CD4-positive, alpha-beta T cell treated with Interleukin-6 for 4 hours (primary cell): ENCODE results near the gene ARHGEF7.
A peak's percentile ranks its signal among the peaks of the same experiment; 100 is the strongest.

Experiments used
- DNase-seq: peaks from one replicate; pipeline ENCODE4 v3.0.0-alpha.2; 2020; ENCODE audit warnings: mixed read lengths

ARHGEF7 gene

DNA sequence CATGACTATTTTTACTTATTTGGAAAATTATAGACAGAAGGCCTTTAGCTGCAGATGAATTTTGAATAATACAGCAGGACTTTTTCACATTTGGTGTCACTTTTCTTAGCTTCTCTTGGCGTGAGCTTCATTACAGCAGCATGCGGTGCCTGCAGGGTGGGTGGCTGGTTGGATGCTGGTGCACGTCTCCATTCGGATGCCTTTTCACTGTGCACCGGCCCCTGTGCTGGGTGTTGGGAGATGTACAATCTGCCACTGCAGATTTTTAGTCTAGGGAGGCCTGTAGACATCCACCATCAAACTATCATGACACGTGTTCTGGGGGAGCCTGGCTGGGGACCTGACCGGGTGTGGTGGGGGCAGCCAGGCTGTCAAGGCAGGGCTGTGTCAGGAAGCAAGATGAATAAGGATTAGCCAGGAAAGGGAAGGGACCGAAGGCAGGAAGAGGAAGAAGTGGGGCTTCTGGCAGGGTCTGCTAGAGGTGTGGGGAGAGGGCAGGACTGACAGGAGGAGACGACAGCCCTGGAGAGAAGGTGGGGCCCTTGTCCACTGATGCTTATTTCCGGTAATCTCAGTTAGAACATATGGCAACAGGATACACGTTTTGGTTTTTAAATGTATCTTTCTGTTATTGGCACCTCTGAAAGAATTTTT, 88.8 kb downstream of the ARHGEF7 start:
- DNase-seq = no peak

DNA sequence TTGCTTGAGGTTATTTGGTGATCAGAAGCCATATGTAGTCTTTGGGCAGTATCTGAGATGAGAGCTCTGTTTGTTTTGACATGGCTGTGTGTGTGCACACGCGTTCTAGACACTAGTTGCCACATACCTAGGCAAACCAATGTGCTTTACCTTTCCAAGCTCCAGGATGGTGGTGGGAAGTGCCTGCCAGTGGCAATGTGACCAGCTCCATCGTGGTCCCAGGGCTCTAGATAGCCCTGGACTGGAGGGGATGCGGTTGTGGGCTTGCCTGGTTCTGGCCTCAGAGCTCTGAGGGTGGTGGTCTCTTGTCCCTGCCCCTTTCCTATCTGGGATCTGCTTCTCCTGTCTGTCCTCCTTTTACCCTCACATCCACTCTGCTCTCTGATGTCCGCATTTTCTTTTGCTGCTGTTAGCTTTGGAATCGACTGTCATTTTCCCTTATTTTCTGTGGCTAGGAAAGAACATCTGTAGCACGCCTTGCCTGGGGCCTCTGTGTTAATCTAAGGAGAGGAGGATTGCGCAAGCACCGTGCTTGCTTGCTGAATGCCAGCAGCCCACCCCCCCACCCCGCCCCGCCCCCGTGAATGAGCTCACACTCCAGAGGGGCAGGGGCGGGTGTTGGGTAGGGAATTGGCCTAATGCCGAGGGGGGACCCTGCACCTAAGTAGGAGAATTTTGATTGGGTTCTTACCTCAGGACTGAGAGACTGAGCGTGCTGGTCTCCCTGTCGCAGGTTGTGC, 89.5 kb downstream of the ARHGEF7 start:
- no peak for DNase-seq

DNA sequence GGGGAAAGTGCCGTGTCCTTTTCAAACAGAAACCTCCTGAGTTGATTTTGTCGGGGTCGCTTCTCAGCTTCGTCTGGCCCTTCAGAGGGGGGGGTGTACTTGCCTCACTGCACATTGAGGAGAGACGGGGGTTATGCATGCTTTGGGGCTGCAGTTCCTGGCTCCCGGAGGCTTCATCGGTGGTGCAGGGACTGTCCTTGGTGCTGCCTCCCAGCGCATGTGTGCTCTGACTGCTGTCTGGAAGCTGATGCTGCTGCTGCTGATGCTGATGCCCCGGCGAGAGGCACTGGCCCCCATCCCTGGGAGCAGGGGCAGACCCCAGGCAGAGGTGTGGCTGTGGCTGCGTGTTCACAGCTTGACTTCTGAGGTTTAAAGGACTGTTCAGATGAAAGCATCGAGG, 91.0 kb downstream of the ARHGEF7 start:
- no peak for DNase-seq

DNA sequence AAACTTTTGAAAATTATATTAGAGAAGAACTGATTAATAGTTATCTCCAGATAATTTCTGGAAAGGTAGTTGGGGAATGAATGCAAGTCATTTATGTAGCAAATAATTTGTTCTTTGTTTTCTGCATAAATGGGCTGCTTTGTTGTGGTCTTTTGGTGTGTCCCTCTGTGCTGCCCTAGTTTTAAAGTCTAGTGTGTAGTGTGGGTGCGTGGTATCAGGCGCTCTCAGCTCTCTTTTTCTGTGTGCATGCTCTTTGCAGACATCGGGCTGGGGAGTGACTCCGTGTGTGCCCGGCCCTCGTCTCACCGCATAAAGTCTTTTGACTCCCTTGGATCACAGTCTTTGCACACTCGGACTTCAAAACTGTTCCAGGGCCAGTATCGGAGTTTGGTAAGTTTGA, 94.5 kb downstream of the ARHGEF7 start:
- no peak for DNase-seq

DNA sequence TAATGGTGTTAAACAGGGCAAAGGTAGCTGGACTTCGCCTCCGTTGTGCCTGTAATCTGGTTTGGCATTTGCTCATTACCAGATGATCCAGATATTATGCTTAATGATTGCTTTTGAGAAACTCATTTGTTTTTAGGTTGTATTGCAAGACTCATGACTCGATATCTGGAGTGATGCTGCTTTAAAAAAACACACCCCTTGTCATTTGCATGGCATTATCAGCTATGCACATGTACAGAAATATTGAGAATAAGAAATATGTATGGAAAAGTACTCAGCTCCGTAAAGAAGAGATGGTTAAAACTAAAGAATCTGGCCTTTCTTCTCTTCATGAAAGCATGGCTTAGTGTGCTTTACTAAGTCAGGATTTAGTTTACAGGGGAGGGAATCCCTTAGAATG, 95.0 kb downstream of the ARHGEF7 start:
- no peak for DNase-seq

DNA sequence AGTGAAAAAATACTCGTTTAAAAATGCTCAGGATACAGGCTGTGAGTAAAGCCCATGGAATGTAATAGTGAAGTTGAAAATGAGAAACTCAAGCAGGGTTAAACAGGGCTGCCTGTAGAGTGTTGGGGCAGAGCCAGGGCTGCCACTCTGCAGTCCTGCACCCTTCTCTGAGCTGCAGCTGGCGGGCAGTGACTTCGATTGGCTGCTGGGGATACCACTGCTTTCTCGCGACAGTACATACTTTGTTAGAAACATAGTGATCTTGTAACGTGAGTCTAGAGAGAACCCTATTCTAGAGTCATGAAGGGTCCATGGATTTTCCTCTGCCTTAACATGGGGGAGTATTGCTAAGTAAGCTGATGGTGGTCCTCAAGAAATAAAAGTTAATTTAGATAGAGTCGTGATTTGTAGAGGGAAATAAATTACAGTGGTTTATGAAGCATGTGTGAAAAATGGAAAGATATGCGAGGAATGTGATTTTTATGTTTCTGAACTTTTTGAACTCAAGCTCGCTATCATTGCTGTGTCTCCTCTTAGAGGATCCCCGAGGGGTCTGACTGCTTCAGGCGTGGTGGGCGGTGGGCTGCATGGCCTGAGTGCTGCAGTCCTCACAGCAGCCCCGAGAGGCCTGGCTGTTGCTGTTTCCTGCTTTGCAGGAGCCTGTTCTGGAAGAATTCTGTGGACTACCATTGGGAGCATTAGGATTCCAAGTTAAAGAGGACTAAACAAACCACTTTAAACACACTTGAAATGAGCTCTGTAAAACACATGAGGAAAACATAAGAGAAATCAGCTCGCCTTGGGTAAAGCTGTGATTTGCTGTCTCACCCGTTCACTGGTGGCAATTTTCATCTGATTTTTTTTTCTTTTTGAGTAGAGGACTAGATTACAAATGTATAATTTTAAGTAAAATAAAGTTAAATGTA, 95.7 kb downstream of the ARHGEF7 start:
- DNase-seq = no peak

DNA sequence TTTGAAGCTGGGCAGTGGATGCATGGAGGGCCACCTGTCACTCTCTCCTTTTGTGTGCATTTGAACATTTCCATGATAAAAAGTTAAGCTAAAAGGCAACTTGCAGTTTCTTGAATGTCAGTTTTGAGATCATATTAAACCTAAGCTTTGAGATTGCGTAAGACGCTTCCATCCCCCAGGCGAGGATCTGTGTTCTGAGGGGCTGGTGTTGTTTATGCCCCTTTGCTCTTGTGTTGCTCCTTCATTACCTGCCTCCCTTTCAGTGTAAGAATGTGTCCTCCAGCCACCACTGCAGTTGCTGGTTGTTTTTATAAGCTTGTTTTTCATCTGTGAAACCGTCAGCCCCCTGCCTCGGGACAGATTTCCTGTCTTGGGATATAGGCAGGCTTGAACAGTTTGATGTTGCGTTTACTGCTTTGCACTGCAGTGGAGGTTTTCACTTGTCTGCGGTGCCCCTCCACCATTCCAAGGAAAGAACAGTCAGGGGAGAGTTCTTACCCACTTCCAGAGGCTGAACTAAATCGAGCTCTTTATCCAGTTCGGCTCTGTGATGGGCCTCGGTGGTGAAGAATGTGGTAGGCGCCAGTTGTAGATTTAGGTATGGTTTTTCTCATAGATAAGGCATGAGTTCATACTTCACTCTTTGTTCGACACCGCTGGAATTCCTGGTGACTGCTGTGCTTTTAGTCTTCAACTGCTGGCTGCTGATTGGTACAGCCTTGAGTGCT, 96.8 kb downstream of the ARHGEF7 start:
- DNase-seq = no peak

DNA sequence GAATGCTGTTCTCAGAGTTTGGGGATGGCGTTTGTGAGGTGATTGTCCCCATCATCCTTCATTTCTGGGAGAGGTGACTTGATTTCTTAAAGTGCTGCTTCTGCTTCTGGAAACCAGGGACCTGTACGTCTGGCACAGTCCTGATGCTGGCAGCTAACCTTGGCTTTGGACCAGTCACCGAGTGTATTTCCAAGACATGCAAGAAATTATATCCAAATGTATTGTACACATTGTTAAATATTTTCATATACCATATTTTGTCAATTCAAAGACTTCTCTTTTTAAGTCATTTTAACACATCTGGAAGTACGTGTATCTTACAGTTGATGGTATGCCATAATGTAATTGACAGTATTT, 97.4 kb downstream of the ARHGEF7 start:
- DNase-seq = no peak

DNA sequence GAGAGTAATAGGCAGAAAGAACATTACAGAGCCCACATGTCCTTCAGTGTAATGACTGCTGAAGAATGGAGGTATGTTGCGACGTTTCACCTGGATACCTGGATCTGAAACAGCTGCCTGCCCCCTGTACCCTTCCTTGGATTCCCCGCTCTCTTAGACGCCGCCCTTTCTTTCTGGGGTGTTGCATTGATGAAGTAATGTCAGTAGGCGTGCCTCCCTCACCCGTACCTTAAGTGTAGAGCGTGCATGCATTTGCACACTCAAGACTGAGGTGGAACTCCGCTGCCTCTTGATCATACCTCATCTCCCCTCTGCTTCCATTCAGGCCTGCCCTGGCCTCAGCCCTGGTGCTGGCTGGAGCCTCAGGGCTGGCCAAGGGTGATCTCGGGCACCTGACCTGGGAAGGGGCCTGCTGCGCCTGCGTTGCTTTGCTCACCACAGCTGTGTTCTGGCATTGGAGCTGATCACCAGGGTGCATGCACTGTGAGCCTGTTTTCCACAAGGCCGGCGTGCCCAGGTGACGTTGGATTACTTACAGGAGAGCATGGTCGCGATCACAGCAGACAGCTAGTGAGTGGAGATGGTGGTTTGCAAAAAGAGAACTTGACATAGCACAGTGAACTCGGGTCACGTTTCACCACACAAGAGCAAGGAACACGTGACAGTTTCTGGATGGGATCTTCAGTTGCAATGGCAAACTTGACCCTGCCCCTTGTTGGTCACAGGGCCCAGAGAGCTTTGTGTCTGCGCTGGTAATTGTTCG, 99.0 kb downstream of the ARHGEF7 start:
- DNase-seq = no peak

DNA sequence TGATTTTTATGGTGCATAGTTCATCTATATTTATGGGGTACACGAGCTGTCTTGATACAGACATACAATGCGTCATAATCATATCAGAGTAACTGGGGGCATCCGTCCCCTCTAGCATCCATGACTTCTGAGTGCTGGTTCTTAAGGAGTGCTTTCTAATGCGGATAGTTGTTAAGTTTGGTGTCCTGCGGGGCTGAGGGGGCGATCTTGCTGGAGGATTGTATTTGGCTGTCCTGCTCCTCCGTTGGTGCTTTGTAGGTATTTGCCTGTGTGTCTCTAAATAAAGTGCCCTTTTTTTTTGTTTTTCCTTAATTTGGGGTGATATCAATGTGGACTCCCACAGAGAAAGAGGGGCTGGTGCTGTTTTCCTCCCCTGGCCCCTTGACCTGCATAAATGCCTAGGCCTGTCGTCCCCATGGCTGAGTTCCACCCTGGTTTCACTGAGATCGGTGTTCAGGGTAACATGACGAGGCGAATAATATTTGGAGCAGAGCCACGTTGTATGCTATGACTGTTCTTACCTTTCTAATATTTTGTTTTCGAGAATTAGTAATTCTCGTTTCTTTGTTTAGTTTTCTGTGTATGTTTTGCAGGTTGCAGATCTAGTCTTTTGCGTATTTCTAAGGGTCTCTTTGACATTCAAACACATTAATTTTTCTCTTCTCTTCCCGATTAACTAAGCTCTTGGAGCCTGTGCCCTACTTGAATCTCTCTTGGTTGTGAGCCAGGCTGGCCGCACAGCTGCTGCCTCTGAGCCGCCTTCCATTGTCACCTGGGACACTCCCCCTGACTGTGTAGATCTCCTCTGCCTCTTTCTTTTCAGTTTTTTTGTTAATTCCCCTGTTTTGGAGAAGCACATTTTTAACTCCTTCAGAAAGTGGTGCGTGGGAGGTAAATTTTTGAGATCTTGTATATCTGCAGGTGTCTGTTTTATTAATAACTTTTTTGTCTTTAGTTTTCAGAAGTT, 100.3 kb downstream of the ARHGEF7 start:
- no peak for DNase-seq

DNA sequence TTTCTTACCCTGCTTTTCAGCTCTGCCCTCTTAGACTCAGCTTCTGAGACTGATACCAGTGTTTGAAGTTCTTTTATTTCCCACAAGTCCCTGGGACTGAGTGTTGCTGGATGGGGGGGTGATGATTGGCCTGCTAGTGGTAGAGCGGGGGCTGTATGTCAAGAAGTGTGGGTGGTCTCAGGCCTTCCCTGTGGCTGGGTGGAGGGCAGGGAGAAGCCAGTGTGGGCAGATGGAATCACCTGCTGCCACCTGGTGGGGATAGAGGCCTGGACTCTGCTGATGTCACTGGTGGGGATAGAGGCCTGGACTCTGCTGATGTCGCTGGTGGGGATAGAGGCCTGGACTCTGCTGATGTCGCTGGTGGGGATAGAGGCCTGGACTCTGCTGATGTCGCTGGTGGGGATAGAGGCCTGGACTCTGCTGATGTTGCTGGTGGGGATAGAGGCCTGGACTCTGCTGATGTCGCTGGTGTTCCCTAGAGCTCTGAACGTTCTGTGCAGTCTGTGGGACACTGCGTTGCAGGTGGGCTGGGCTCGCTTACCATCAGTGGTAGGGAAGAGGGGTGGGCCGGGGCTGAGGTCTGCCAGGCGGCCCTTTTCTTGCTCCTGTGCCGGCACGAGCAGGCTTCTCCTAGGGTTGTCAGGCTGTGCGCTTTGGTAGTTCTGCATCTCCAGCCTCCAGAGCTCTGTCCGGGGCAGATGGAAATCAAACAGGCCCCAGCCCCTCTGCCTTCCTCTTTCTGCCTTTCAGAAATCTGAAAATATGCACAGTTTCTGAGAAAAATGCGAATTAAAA, 101.3 kb downstream of the ARHGEF7 start:
- peak; percentile 69 for DNase-seq

DNA sequence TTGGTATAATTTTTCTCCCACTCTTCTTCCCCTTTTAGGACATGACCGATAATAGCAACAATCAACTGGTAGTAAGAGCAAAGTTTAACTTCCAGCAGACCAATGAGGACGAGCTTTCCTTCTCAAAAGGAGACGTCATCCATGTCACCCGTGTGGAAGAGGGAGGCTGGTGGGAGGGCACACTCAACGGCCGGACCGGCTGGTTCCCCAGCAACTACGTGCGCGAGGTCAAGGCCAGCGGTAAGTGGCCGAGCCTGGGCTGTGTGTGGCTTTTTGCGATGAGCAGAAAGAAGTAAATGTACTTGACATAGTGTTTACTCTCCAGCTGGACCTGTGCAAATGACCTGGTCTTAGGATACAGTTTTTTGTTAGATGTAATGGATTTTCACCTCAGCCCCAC, 102.5 kb downstream of the ARHGEF7 start:
- no peak for DNase-seq

DNA sequence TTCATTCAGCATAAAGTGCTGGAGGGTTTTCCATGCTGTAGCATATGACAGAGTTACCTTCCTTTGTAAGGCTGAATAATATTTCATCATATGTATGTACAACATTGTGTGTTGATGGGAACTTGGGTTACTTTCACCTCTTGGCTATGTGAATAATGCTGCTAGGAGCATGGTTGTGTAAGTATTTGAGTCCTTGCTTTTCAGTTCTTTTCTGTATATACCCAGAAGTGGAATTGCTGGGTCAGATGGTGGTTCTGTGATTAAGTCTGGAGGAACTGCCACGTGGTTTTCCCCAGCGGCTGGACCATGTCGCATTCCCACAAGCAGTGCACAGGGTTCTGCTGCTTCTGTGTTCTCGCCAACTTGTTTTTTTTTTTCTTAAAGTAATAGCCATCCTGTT, 104.2 kb downstream of the ARHGEF7 start:
- DNase-seq = no peak

DNA sequence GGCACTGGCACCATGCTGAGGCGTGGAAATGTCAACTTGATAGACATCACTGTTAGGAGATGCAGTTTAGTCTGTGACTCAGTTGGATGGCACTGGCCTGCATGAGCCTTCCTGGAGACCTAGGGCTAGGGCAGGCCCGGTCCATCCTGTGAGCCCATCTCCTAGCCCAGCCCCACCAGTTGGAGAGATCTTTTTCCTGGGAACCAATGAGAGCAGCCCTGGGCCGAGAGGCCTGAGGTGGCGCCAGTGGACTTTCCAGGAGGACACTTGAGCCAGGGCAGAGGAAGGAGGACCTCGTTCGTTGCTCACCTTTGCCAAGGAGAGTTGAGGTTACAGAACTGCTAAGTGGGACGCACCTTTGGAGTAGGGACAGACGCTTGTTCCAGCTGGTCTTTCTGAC, 104.8 kb downstream of the ARHGEF7 start:
- no peak for DNase-seq

DNA sequence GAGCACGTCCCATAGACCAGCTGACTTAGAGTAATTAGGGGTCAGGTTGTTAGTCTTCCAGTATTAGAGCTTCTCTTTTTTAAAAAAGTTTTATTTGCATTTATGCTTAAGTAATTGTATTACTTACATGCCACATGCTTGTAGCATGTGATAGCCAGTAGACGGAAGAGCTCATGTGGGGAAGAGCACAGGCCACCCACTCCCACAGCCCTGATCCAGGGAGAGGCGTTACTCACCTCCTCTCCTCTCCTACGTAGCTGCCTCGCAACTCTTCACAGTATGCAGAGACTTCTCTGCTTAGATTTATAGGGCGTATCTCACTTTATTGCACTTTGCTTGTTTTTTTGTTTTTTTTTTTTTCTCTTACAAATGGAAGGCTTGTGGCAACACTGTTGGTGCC, 110.1 kb downstream of the ARHGEF7 start:
- DNase-seq = no peak

DNA sequence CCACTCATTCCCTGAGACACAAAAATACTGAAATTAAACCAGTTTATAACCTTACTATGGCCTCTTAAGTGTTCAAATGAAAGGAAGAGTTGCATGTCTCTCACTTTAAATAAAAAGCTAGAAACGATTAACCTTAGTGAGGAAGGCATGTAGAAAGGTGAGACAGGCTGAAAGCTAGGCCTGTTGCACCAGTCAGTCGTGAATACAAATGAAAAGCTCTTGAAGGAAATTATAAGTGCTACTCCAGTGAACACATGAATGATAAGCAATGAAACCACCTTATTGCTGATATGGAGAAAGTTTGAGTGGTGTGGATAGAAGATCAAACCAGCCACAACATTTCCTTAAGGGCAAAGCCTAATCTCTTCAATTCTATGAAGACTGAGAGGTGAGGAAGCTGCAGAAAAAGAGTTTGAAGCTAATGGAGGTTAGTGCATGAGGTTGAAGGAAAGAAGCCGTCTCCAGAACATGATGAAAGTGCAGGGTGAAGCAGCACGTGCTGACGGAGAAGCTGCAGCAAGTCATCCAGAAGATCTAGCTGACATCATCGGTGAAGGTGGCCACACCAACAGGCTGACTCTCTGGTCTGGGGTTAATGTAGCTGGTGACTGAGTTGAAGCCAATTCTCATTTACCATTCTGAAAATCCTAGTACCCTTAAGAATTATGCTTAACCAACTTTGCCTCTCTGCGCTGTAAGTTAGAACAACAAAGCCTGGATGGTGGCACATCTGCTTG, 110.9 kb downstream of the ARHGEF7 start:
- no peak for DNase-seq

DNA sequence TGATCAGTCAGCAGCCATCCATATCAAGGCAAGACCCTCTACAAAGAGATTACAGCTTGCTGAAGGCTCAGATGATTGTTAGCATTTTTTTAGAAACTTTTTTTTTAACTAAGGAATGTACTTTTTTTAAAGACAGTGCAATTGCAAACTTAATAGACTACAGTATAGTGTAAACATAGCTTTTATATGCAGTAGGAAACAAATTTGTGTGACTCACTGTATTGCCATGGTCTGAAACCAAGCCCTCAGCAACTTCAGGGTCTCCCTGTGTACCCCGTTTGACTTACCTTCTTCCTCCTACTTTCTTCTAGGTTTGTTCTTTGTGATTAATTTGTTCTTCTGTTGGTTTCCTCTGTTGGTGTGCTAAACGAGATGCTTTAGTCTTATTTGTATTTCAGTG, 112.3 kb downstream of the ARHGEF7 start:
- DNase-seq = no peak

DNA sequence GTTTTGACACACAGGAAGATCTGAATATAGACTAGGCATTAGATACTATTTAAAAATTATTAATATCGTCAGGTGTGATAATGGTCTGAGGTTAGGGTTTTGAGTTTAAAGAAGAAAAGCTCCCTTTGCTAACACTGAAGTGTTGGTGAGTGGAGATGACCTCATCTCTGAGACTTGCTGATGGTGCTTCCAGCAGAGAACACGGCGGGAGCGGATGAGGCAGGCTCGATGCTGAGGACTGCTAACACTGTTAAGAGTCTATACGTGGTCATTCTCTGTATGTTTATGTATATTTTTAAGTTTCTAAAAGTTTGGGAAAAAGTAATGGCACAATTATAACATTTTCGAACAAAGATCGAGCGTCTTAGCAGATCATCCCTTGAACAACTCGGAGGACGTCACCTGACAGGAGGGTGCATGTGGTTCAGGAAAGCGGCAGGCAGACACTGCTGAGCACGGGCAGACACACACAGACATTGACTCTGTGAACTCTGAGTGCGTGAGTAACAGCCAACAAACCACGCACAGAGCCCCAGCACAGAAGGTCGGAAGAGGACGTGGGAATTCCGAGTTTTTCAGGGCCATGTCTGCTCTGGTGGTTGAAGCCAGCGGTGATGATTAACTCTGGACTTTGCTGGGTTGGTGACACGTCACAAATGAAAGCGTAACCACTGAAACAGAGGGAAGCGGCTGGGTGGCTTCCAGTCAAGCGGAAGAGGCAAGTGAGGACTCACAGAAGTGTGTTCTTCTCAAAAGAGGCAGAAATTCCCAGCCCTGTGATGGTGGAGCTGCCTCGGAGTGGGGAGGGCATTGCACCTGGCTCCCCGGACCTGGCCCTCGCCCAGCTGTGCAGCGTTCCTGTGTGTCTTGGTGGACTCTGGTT, 113.4 kb downstream of the ARHGEF7 start:
- DNase-seq = no peak
